GM12874 (cell line): Measurements from ENCODE around the gene AP4S1.

ENCODE experiments used
- TF ChIP-seq, protein P1 (sequence below): IDR thresholded peaks from 2 replicates; pipeline ENCODE4 v1.5.1; 2011; ENCODE audit warnings: low read depth, mild to moderate bottlenecking, control low read depth, low read length, moderate library complexity; ENCODE audit not compliant: insufficient read depth

Gene AP4S1

DNA sequence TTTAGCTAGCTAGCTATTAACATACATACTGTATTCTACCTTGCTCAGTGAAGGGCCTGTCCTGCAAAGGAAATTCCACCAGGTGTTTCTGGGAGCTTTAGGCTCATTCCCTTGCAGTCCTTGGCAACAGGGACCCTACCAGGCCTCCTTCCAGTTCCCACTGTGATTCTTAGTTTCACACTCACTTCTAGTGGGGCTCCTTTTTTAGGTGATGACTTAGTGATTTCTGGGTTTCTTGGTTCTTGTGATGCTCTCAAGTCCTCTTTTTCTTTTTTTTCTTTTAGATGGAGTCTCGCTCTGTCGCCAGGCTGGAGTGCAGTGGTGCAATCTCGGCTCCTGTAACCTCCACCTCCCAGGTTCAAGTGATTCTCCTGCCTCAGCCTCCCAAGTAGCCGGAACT is 11.1 kb downstream of the AP4S1 start:
- TF ChIP-seq, protein P1, sequence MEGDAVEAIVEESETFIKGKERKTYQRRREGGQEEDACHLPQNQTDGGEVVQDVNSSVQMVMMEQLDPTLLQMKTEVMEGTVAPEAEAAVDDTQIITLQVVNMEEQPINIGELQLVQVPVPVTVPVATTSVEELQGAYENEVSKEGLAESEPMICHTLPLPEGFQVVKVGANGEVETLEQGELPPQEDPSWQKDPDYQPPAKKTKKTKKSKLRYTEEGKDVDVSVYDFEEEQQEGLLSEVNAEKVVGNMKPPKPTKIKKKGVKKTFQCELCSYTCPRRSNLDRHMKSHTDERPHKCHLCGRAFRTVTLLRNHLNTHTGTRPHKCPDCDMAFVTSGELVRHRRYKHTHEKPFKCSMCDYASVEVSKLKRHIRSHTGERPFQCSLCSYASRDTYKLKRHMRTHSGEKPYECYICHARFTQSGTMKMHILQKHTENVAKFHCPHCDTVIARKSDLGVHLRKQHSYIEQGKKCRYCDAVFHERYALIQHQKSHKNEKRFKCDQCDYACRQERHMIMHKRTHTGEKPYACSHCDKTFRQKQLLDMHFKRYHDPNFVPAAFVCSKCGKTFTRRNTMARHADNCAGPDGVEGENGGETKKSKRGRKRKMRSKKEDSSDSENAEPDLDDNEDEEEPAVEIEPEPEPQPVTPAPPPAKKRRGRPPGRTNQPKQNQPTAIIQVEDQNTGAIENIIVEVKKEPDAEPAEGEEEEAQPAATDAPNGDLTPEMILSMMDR: no peak

DNA sequence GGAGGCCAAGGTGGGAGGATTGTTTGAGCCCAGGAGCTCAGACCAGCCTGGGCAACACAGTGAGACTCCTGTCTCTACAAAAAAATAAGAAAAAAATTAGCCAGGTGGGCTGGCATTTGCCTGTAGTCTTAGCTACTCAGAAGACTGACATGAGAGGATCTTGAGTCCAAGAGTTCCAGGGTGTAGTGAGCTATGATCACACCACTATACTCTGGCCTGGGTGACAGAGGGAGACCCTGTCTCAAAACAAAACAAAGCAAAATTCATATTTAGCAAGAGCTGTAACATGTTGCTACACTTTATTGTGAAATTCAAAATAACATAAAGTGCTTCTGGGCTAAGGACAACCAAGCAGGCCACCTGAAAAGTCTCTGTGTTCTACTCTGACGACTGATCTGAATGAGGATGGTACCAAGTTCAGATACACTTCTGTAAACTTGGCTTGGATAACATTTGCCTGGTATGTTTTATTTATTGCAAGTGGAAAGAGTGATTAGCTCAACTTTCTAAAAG is 12.3 kb downstream of the AP4S1 start:
- TF ChIP-seq, protein P1: no peak

DNA sequence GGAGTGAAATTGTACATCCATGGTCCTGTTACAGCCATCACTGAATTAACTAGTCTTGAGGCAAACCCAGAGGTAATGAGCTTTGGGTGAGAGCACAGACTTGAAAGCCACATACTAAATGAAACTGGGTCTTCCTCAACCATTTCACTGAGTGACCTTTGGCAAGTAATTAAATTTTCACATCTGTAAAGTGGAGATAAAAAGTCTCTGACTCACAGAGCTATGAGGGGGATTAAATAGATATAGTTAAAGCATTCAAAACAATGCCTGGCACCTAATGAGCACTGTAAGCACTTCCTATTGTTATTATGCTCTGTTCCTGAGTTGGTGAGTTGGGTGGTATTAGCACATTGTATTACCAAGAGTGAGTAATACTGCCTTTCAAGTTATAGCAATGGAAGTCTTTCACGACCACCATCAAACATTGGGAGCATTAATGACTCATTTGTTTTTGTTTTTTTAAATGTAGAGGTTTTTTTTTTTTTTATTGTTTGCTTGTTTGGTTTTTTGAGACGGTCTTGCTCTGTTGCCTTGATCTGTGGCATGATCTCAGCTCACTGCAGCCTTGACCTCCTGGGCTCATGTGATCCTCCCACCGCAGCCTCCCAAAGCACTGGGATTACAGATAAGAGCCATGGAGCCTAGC is 13.2 kb downstream of the AP4S1 start:
- TF ChIP-seq, protein P1: no peak

DNA sequence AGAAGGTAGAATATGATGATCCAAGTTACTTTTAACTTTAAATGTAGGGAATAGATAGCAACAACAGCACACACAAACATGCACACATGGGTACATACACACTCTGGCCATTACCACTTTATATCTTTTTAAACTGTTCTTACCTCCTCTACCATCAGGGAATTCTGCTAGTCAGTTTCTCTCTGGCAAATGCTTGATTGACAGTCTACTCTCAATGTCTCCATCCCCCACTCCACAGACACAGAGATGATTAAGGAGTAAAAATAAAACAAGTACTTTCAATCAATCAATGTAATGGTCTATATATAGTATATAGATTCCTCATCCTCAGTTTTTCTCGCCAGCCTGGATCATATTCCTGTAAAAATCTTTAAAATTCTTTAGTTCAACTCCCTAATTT is 16.9 kb downstream of the AP4S1 start:
- TF ChIP-seq, protein P1: no peak

DNA sequence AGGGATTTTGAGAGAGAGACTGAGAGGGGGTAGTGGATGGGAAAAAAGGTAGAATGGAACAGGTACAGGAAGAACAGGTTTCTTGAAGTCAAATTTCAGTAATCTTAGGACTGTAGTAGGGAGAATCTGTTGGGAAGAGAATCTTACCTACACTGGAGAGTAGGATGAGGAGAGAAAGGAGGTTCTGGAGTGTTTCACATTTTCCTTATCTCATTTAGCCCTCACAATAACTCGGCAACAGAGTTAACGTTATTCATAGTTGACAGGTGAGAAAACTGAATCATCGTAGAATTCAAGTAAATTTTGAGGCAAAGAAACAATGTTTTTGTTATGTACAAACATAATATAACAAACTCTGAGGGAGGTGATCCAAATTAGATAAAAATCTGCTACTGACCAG is 17.9 kb downstream of the AP4S1 start:
- TF ChIP-seq, protein P1: no peak

DNA sequence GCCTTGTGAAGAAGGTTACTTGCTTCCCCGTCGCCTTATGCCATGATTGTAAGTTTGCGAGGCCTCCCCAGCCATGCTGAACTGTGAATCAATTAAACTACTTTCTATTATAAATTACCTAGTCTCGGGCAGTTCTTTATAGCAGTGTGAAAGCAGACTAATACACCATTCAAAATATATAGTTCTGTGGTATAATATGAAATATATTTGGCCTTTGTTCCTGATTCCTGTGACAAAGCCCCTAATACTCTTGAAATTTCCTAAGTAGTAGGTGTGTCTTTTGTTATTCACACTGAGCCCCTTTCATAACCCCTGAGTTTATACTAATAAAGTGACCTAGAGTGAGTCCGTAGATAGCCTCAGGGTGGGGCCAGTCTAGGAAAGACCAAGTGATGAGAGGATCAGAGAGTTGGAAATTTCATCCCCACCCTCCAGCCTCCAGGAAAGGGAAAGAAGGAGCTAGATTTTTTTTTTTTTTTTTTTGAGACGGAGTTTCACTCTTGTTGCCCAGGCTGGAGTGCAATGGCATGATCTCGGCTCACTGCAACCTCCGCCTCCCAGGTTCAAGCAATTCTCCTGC is 20.1 kb downstream of the AP4S1 start:
- TF ChIP-seq, protein P1: no peak

DNA sequence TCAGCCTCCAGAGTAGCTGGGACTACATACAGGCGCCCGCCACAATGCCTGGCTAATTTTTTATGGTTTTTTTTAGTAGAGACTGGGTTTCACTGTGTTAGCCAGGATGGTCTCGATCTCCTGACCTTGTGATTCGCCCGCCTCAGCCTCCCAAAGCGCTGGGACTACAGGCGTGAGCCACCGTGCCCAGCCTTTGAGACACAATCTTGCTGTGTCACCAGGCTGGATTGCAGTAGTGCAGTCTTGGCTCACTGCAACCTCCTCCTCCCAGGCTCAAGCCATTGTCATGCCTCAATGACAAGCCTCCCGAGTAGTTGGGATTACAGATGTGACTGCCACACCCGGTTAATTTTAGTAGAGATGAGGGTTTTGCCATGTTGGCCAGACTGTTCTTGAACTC is 22.1 kb downstream of the AP4S1 start:
- TF ChIP-seq, protein P1: no peak
